Measurements from ENCODE around the gene GAS7. TPM values are rescaled to one million over a fixed set of nuclear protein-coding genes. Genes with fewer than 3 reads are reported as not detected.

The GAS7 gene
- total RNA-seq, 6 experiments from 2014 or later: 1.6 to 7.1 (median 2.7) TPM

DNA sequence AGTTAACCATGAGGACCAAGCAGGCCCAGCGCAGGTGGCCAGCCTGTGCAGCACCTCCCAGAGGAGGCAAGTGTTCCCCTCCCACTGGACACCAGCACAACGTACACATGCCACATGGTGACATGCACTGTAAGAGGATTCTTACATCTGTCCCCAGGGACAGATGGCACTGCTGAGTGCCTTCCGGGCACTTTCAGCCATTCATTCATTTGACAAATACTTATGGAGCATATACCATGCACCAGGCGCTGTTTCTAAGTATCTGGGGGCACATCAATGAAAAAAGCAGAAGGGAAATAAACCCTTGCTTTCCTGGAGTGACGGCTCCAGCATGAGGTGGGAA is 79.6 kb downstream of the GAS7 start:
- Histone ChIP-seq H3K4me1 (no peaks in the 10 kb centered on the region), H3K27me3 (no peaks in the 10 kb centered on the region), H3K9me3 (no peaks in the 10 kb centered on the region), H3K36me3 (no peaks in the 10 kb centered on the region), H3K4me3 (no peak overlapping the region), H3K27ac (no peak overlapping the region)
- intact Hi-C loops (cut with DNase I): no loop called here
- no peak for DNase-seq
- WGBS (ENCODE audit: insufficient coverage, low coverage, low lambda C conversion rate, missing lambda C conversion rate): 47% methylated on average over 5 of the region's 5 CpGs
- TF ChIP-seq POLR2A (IDR thresholded peaks at IDR 0.05): no peak
- TF ChIP-seq, protein P1, sequence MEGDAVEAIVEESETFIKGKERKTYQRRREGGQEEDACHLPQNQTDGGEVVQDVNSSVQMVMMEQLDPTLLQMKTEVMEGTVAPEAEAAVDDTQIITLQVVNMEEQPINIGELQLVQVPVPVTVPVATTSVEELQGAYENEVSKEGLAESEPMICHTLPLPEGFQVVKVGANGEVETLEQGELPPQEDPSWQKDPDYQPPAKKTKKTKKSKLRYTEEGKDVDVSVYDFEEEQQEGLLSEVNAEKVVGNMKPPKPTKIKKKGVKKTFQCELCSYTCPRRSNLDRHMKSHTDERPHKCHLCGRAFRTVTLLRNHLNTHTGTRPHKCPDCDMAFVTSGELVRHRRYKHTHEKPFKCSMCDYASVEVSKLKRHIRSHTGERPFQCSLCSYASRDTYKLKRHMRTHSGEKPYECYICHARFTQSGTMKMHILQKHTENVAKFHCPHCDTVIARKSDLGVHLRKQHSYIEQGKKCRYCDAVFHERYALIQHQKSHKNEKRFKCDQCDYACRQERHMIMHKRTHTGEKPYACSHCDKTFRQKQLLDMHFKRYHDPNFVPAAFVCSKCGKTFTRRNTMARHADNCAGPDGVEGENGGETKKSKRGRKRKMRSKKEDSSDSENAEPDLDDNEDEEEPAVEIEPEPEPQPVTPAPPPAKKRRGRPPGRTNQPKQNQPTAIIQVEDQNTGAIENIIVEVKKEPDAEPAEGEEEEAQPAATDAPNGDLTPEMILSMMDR (IDR thresholded peaks at IDR 0.05): no peak
- ATAC-seq: no peak

DNA sequence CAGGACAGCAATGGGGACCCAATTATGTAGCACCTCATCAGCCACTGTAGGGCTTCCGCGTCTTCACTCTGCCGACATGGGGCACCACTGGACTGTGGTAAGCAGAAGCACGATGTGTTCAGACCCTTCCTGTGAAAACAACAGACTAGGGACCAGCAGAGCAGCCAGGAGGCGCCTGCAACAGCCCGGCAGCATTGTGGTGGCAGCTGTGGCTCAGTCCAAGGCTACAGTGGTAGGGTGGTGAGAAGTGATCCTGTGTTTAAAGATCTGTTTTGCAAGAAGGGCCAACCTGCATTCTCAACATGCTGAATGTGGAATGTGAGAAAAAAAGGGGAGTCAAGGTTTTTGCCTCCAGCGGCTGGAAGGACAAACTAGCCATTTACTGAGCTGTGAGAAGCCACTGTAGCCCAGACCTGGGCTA is 80.8 kb downstream of the GAS7 start:
- Histone ChIP-seq H3K27ac (no peak overlapping the region), H3K9me3 (no peaks in the 10 kb centered on the region), H3K4me3 (no peak overlapping the region), H3K4me1 (no peaks in the 10 kb centered on the region), H3K27me3 (no peaks in the 10 kb centered on the region), H3K36me3 (no peaks in the 10 kb centered on the region)
- DNase-seq (no peak), ATAC-seq (peak; percentile 21 to 52 (median 36))
- WGBS (ENCODE audit: insufficient coverage, low coverage, low lambda C conversion rate, missing lambda C conversion rate): 37% methylated on average over 7 of the region's 7 CpGs
- intact Hi-C loops (cut with DNase I): no loop called here
- TF ChIP-seq, protein P1 (IDR thresholded peaks at IDR 0.05): no peak
- TF ChIP-seq POLR2A (IDR thresholded peaks at IDR 0.05): no peak

DNA sequence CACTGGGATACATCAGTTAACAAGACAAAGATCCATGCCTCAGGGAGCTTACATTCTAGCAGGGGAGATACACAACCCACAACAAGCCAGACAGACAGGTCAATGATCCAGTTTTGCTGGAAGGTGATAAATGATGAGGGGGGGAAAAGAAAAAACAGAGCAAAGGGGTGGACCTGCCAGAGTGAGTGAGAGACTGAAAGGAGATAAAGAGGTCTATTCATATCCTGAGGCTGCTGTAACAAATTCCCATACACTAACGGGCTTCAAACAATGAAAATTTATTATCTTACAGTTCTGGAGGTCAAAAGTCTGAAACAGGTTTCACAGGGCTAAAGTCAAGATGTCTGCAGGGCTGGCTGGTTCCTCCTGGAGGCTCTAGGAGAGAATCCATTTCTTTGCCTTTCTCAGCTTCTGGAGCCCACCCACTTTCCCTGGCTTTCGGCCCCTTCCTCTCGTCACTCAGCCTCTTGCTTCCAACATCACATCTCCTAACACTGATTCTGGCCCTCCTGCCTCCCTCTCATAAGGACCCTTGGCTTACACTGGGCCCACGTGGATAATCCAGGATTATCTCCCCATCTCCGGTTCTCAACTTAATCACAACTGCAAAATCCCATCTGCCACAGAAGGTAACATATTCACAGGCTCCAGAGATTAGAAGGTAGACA is 81.5 kb downstream of the GAS7 start:
- ATAC-seq (no peak), DNase-seq (no peak)
- intact Hi-C loops (cut with DNase I): no loop called here
- Histone ChIP-seq H3K36me3 (no peaks in the 10 kb centered on the region), H3K4me3 (no peak overlapping the region), H3K27me3 (no peaks in the 10 kb centered on the region), H3K4me1 (no peaks in the 10 kb centered on the region), H3K27ac (no peak overlapping the region), H3K9me3 (no peaks in the 10 kb centered on the region)
- WGBS (ENCODE audit: insufficient coverage, low coverage, low lambda C conversion rate, missing lambda C conversion rate): 37% methylated on average over 4 of the region's 5 CpGs
- TF ChIP-seq POLR2A (IDR thresholded peaks at IDR 0.05): no peak
- TF ChIP-seq, protein P1 (IDR thresholded peaks at IDR 0.05): no peak

DNA sequence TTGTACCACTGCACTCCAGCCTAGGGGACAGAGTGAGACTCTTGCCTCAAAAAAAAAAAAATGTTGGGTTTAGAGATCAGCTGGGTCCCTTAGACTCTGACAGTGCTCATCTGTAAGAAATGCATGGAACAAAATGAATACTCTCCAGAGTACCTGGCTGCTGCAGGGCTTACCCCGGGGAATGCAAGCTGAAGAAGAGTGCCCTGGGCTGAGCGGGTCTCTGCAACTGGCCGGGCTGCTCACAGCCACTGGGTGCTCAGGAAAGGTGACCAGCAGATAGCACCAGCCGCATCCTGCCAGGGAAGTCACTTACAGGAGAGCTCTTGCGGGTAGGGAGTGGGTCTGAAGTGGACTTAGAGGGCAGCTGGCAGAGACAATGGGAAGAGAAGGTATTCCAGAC is 82.1 kb downstream of the GAS7 start:
- no peak for DNase-seq

DNA sequence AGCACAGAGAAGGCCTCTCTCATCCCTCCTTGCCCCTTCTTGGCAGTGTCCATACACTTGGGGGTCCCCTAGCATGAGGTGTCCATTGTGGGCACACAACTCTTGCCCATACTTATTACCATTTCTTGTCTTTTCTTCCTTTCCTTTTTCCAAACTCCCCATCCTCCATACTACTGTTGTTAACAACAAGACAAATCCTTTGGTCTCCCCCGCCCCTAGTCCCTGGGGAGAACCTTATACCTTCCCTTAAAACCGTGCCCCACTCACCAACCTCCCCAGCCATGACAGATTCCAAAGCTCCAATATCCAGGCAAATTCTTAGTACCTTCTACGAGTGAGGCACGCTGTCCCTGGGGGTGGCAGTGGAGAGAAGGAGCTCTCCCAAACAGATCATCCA is 82.9 kb downstream of the GAS7 start:
- Histone ChIP-seq H3K9me3 (no peaks in the 10 kb centered on the region), H3K4me1 (no peaks in the 10 kb centered on the region), H3K36me3 (no peaks in the 10 kb centered on the region), H3K4me3 (no peak overlapping the region), H3K27me3 (no peaks in the 10 kb centered on the region), H3K27ac (no peak overlapping the region)
- no peak for TF ChIP-seq POLR2A (IDR thresholded peaks at IDR 0.05)
- TF ChIP-seq, protein P1 (IDR thresholded peaks at IDR 0.05): no peak
- intact Hi-C loops (cut with DNase I): no loop called here
- WGBS (ENCODE audit: insufficient coverage, low coverage, low lambda C conversion rate, missing lambda C conversion rate): 70% methylated on average over 4 of the region's 4 CpGs
- no peak for ATAC-seq
- DNase-seq: no peak

More for the DNA sequence above, 82.1 kb downstream of the GAS7 start:
- intact Hi-C loops (cut with DNase I): no loop called here
- no peak for TF ChIP-seq POLR2A (IDR thresholded peaks at IDR 0.05)
- no peak overlapping the region for H3K27ac ChIP-seq
- ATAC-seq: no peak
- H3K4me3 ChIP-seq: no peak overlapping the region
- 63% methylated on average over 2 of the region's 5 CpGs for WGBS (ENCODE audit: insufficient coverage, low coverage, low lambda C conversion rate, missing lambda C conversion rate)
- H3K27me3 ChIP-seq: no peaks in the 10 kb centered on the region
- H3K36me3 ChIP-seq: no peaks in the 10 kb centered on the region
- no peaks in the 10 kb centered on the region for H3K4me1 ChIP-seq
- H3K9me3 ChIP-seq: no peaks in the 10 kb centered on the region
